Mesenteric fat pad (tissue), 1 donor: ENCODE data around the gene KCNQ4. TPM values are rescaled to one million over a fixed set of nuclear protein-coding genes. Genes with fewer than 3 reads are reported as not detected.

Source experiments
- DNase-seq: peaks from one replicate; pipeline ENCODE4 v3.0.0-alpha.2; 2020; ENCODE audit warnings: low spot score
- total RNA-seq: library from RNA; stranded (reverse); fragmentation: NEBNext Ultra II Directional; extraction: Animal tissue kit (Norgen Biotek cat#: 25700); gene quantifications from one replicate; pipeline ENCODE4 v1.2.1, GENCODE V29; 2021
- donor health status: DM: yes; HTN: yes; CAD: no.

KCNQ4 gene
- total RNA-seq, 1 donor from 2014 or later: 1.4 TPM

GRCh38 chr1:40776236-40777072 lies 7.1 kb upstream of the KCNQ4 start:
- DNase-seq: no peak

GRCh38 chr1:40777224-40777970 lies 6.2 kb upstream of the KCNQ4 start:
- DNase-seq: no peak

- no peak for DNase-seq
Observed at GRCh38 chr1:40780678-40781607, 2.6 kb upstream of the KCNQ4 start.

GRCh38 chr1:40781608-40781971 lies 2.0 kb upstream of the KCNQ4 start:
- no peak for DNase-seq

- no peak for DNase-seq
Observed at GRCh38 chr1:40782371-40782956, 1.1 kb upstream of the KCNQ4 start.

GRCh38 chr1:40784141-40784770 lies 669 bp downstream of the KCNQ4 start:
- no peak for DNase-seq

GRCh38 chr1:40784771-40785151 lies 1.2 kb downstream of the KCNQ4 start:
- no peak for DNase-seq

GRCh38 chr1:40785446-40785845 lies 1.9 kb downstream of the KCNQ4 start:
- no peak for DNase-seq

- DNase-seq: no peak
Observed at GRCh38 chr1:40786171-40786994, 2.8 kb downstream of the KCNQ4 start.

- DNase-seq: no peak
Observed at GRCh38 chr1:40786995-40787705, 3.6 kb downstream of the KCNQ4 start.

- no peak for DNase-seq
Observed at GRCh38 chr1:40787737-40788560, 4.4 kb downstream of the KCNQ4 start.

- no peak for DNase-seq
Observed at GRCh38 chr1:40788561-40789341, 5.2 kb downstream of the KCNQ4 start.

- DNase-seq: no peak
Observed at GRCh38 chr1:40789342-40789598, 5.7 kb downstream of the KCNQ4 start.

- DNase-seq: no peak
Observed at GRCh38 chr1:40789661-40790430, 6.3 kb downstream of the KCNQ4 start.

GRCh38 chr1:40792036-40792435 lies 8.4 kb downstream of the KCNQ4 start:
- DNase-seq: no peak

- DNase-seq: no peak
Observed at GRCh38 chr1:40793617-40794016, 10.0 kb downstream of the KCNQ4 start.

- DNase-seq: no peak
Observed at GRCh38 chr1:40794048-40794447, 10.5 kb downstream of the KCNQ4 start.
